Esophagus muscularis mucosa (tissue), 3 donors: ENCODE results near the gene NEURL3.

ENCODE experiments used
- CTCF ChIP-seq, 3 experiments: fragments of 200-600 bp in 2 of 3; fragments of 450-650 bp in 1 of 3; sonication (generic) in 2 of 3; IDR thresholded peaks; one replicate each; pipeline ENCODE4 v1.5.1; 2017 to 2019; ENCODE audit warnings: antibody characterized with exemption in 3 of 3, mild to moderate bottlenecking in 2 of 3, moderate library complexity in 1 of 3
- POLR2A ChIP-seq: fragments of 450-650 bp; IDR thresholded peaks from one replicate; pipeline ENCODE4 v1.6.1; 2017; ENCODE audit warnings: antibody characterized with exemption, moderate library complexity, mild to moderate bottlenecking, low read depth

GRCh38 chr2:96522304-96523203 lies 17.4 kb upstream of the NEURL3 start:
- no peak for TF ChIP-seq CTCF (IDR thresholded peaks at IDR 0.05)
- TF ChIP-seq POLR2A: no peak
